Measurements from ENCODE around the gene ZDHHC7.
"Not testable (repeated sequence)": the region's sequence is repeated elsewhere in the genome, so short reads cannot be mapped to it uniquely, and the experiment has no call there.

The ZDHHC7 gene

DNA sequence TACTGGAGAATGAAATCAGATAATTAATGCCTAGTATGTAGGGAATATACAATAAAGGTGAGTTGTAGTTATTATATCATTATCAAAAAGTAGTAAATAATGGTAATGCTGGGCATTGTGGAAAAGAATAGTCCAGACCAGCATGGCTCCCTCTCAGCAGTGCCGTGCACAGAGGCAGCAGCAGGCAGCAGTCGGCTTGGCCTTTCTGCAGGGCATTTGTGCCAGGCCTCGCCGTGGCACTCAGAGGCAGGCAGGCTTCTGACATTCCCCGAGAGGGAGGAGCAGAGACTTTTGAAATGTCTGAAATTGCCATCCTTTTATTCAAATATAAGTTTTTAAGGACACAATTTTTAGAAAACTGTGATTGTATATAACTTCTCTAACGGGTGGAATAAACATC is 31.3 kb upstream of the ZDHHC7 start:
- no peak for DNase-seq (ENCODE audit: low read depth)

DNA sequence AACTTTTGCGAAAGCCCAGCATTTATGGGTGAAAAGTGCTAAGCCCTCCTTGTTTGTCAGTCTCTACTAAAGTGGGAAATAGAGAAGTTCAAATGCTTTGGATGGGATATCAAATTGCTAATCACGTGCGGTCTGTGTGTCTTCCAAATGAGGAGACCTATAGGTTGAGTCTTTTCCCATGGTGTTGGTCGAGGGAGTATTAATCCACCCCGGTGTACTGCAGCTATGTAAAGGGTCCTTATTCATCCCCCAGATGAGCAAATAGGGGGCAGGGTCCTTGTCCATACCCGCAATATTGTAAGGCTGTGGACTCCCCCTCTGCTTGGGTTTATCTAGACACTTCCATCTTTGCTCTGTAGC is 30.8 kb upstream of the ZDHHC7 start:
- no peak for DNase-seq (ENCODE audit: low read depth)

DNA sequence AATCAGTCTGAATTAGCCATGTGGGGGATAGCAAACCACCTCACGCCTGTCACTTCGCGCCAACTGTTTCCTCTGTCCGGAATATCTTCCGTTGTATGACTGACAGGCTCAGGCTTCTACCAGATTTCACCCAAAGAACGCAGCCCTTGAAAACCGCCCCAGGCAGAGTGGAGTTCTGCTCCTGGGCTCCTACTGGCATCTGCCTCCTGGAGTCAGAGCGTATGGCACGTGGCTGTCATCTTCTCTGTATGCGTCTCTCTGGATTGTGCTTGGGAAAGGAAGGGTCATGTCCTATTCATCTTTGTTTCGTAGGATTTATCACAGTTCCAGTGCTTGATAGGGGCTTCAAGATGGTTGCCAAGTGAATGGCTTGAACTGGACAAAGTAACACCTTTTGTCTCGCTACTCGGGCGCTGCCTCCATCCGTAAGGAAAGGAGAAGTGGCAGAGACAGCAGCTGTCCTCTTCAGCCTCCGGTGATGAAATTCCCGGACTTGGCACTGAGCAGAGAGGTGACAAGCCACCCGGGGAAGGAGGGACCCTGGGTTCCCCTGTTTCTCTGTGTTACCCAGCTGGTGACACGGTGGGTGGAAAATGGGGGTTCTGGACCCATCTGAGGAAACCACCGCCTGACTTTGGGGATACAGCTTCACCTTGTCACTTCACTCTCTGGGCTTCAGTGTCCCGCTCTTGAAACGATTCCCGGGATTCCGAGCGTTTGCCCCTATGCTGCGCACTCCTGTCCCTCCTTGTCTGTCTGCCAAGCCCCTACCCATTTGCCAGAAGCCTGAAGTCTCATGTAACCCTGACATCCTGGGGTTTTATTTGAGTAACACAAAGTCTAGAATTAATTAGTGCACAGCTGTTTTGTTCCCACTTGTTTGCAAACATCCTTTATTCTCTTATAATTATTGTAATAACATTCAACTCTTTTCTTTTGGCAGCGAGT is 30.2 kb upstream of the ZDHHC7 start:
- DNase-seq (ENCODE audit: low read depth): no peak

DNA sequence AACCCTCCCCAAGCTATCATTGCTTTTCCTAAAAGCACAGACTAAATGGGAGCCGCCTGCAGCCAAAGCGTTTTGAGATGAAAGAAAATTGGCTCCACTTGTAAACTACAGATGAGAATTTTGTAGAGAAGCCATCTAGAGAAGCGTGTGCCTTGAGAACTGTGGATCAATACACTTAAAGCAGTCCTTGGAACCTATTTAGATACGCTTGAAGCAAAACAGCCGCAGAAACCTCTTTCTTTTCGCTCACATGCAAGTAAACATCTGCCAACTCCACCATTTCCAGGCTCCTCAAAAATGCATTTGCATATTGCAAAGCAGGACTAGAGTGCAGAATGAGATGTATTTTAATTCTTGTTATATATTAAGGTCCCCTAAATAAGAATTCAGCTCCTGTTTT is 29.4 kb upstream of the ZDHHC7 start:
- no peak for DNase-seq (ENCODE audit: low read depth)

DNA sequence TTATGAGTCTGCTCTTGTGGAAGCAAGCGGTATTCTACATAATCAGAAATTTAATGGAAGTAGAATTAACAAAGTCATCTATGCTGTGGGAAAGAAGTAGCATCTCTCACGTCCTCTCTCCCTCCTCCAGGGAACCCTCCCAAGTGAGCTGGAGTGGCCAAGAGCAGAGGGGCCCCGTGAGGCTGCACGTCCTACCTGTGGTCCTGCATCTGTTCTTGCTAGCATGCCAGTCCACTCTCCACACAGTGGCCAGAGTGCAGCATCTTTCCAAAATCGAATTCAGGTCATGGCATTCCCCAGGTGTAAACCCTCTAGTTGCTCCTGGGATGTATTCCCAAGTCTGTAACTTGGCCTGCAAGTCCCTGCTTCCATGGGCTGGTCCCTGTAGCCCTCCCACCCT is 26.4 kb upstream of the ZDHHC7 start:
- DNase-seq (ENCODE audit: low read depth): no peak

DNA sequence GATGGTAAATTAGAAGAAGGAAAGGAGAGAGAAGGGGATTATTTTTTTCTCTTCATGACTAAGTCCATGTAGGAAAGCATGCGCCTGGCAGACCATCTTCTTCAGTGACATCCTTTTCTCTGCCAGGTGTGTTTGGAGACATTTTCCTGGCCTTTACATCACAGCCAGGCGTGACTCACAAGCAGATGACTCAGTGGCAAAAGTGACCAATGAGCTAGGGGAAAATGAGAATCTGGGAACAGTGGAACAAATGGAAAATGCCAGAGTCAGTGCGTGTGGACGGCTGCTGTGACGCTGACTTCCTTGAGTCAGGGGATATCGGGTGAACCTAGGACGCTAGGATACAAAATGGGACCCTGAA is 25.7 kb upstream of the ZDHHC7 start:
- no peak for DNase-seq (ENCODE audit: low read depth)

DNA sequence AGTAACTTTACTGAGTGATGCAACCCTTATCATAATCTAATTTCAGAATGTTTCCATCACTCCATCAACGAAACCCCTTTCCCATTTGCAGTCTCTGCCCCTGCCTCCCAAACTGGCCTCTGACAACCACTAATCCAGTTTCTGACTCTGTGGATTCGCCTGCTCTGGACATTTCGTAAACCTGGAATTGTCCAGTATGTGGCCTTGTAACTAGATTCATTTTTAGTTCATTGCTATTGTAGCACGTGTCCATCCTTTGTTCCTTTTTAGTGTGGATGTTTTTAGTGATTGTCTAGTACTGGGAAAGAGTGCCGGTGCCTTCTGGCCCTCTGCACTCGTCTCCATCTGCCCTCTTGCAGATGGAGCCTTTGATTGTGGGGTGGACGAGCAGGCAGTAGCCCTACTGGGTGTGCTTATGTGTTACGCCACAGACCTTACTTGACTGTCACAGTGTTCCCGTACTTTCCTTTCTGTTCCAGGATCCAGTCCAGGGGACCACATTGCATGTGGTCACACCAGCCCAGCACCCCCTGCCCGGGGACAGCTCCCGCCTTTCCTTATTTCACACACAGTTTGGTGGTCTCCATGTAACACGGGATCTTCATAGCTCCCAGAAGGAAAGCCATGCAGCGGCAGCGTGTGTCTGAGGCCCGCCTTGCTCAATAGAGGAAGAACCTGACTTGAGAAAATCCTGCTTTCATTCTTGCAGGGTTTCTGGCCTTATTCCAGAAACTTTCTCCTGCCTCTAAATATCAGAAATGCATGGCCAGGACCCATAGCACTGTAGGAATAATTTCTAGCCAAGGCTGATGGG is 25.1 kb upstream of the ZDHHC7 start:
- no peak for DNase-seq (ENCODE audit: low read depth)

DNA sequence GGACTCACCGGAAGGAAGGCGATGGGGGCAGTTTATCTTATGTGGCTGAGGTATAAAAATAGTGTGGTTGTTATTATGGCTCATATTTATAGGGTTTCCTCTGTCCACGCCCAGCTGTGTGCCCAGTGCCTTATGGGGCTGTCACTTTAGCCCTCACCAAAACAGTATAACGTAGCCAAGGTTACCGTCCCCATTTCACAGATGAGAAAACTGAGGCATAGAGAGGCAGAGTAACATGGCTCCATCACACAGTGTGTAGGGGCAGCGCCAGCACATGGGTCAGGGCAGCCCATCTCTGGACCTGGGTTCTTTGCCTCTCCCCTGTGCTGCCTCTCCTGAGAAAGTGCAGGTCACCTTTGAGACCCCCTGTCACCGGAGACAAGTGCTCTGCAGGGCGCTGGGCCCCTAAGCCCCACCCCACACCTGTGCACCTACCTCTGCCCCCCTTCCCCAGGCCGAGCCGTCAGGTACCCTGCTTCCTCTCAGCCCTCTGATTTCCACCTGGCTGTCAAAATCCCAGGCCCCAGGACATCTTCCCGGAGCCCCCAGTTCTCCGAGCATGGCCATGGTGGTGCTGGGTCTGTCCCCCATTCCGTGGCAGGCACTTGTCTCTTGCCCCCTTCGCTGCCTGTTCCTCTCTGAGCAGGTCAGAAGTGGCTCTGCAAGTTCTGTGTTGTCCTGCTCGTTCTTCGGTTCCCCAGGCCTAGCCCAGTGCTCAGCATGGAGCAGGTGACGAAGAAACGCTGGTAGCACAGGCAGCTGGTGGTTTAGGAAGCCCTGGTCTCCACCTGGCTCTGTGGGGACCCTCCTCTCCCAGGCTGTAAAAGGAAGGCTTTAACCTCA is 23.5 kb upstream of the ZDHHC7 start:
- DNase-seq (ENCODE audit: low read depth): no peak

DNA sequence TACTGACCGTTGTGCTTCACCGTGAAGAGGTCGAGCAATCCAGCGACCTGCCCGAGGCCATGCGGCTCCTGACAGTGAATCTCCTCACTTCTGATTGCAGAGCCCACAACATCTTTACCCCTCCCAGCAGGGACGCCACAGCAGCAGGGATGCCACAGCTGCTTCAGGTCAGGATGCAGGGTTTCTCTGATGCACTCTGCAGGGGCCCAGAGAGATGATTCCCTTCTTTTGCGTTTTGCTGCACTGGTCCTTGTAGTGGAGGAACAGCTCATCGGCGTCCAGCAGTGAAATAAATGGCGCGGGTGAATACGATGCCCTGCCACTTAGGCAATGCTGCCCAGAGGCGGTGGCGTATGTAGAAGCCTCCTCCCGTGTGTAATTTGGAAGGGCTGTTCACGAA is 21.8 kb upstream of the ZDHHC7 start:
- no peak for DNase-seq (ENCODE audit: low read depth)

DNA sequence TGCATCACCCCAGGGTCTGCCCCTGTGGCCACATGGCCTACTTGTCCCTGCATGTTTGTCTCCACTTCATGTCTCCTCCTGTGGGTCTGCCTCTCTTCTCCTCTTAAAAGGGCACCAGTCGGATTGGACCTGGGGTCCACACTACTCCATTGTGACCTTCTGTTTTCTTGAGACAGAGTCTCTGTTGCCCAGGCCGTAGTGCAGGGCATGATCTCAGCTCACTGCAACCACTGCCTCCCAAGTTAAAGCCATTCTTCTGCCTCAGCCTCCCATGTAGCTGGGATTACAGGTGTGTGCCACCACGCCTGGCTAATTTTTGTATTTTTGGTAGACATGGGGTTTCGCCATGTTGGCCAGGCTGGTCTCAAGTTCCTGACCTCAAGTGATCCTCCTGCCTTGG is 20.9 kb upstream of the ZDHHC7 start:
- not testable (repeated sequence) for DNase-seq (ENCODE audit: low read depth)

DNA sequence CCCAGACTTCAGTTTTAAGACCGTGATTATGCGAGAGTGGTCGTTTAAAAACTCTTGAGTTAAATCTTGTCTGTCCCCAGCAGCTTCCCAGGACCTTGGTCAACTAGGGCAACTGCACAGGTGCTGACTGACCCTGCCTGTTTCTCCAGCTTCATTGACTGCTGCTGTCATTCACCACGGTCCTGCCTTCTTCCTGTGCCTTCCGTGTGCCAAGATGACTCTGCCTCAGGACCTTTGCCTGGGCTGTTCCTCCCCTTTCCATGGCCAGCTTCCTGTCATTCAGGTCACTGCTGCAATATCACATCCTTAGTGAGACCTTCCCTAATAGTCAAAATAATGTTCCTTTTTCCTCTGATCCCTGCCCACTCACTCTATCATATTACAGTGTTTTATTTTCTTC is 20.1 kb upstream of the ZDHHC7 start:
- DNase-seq (ENCODE audit: low read depth): no peak

DNA sequence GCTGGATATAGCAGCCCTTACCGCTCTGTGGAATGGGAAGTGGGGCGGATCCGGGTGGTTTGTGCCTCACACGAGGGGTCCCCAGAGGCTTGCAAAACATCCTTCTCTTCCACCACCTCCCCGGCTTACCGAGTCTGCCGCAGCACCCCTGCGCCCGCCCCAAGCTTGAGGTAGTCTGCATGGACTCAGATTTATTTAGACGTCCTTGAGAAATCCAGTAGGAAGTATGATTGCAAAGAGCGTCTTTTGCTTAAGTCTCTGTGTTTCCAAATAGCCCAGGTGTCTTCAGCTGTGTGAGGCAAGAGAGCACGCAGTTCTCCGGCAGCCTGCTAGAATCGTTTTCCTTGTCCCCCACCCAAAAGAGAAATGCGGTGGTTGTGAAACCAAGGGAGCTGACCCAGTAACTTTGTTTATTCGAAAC is 18.7 kb upstream of the ZDHHC7 start:
- DNase-seq (ENCODE audit: low read depth): no peak

DNA sequence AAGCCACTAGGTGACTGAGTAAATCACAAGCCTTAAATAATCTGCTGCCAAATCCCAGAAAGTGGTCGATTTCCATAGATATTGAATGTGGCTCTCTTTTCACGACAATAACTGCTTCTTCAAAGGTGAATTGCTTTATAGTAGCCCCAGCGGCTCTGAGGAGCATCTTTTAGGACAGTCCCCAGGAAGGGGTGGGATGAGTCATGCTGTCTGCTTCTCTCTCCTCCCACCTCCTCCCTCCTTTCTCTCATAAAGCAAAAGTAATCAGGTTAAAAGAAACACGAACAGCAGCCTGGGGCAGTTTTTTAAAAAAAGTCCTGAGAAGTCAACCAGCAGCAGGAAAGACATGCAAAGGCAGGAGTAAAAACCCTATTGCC is 18.1 kb upstream of the ZDHHC7 start:
- peak; percentile 68 for DNase-seq (ENCODE audit: low read depth)

DNA sequence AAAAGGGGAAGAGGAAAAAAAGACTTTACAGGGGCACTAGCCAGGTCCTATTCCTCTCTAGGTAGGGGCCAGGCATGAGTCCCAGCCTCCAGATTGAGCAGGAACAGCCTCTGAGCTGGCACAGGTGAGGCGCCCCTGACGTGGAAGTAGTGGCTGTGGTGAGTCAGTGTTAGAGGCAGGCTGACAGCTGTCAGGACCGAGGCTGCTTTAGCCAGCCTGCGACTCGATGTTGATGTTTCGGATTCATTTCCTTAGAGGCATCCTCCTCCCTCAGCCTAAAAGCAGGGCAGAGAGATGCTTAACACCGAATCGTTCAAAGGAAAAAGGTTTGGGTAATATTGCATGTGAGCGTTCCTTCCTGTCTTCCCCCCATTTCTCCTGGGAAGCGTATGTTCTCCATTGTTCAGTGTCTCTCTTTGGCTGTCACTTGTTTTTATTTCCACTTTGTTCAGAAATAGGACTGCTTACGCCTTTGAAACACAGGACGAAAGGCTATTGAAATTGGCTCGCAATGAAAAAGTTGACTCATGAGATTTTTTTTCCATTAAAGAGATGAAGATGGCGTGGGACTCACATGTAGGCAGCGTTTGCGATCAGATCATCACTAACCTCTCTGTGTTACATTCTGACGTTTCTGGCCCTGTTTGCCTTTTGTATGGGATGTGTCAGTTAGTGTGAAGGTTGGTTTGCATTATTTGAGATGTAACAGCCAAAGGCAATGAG is 17.5 kb upstream of the ZDHHC7 start:
- peak; percentile 77 for DNase-seq (ENCODE audit: low read depth)

DNA sequence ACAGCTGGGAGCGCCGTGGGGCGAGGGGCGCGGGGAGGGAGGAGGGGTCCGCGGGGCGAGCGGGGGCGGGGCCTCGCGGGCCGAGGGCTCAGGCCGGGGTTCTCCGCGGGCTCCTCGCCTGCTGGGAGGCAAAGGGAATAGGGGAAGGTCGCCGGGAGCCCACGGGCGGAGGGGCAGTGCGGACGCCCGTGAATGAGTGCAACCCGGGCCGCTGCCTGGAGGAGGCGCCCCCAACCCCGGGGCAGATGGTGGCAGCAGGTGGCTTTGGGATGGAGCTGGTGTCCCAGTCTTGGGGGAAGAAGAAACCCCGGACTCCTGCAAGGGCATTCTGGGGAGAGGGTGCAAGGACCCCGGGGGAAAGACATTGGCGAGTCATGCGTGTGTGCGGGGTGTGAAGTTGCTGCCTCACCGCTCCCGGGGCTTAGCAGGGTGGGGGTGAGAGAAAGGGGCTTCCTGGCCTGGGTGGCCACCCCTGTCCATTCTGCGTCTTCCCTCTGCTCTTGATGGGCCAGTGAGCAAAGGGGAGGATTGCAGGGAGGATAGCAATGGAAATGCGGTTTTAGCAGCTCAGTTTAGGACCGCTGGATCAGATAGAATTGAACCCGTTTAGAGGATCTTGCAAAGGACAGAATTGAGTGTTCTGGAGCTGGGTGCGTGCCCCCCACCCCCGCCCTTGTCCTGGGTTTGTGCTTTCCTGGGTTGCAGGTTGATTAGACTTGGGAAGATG is 16.8 kb upstream of the ZDHHC7 start:
- DNase-seq (ENCODE audit: low read depth): no peak

DNA sequence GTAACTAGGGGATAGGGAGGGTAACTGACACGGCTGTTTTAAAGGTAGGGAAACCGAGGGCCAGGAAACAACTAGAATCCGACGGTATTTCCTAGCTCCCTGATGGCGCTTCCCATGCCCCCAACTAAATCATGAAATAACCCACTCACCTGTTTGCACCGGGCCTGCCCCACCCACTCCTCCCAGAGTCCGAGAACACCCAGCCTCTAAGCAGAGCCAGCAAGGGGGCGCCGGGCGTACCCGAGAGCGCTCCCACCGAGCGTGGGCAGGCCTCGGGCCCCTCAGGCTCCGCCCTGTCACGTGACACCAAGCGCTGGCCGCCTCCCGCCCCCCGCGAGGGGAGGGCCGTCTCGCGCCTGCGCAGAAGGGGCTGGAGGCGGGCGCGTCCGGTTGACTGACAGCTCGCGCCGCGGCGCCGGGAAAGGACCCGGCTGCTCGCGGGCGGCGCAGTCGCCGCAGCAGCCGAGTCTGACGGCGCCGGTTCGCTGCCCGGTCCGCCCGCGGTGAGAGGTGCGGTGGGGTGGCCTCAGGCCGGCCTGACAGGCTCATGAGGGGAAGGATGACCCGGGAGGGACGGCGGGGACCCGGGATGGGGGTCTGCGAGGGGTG is 16.1 kb upstream of the ZDHHC7 start, which contains the start of gene KIAA0513:
KIAA0513 (plus strand) TSS at position 447 of the 609 bp plus-strand sequence. CDS start 39,277 bp downstream, outside the sequence.
- DNase-seq (ENCODE audit: low read depth): peak; percentile 91

DNA sequence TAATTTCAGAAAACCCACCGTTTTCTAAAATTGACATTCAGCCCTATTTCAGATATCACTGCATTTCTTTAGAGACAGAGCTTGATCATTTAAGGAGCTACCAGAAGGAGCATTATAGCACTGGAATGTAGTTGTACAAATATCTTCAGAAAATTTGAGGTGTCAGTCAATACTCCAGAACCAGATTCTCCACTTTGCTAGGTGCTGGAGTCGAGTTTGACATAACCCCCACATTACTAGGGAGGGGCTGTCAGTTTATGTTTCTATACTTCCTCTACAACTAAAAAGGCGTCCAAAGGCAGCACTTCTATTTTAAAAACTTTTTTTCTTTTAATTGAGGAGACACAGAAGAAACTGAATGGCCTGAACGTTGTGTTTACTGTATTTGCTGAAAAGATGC is 15.4 kb upstream of the ZDHHC7 start:
- no peak for DNase-seq (ENCODE audit: low read depth)

DNA sequence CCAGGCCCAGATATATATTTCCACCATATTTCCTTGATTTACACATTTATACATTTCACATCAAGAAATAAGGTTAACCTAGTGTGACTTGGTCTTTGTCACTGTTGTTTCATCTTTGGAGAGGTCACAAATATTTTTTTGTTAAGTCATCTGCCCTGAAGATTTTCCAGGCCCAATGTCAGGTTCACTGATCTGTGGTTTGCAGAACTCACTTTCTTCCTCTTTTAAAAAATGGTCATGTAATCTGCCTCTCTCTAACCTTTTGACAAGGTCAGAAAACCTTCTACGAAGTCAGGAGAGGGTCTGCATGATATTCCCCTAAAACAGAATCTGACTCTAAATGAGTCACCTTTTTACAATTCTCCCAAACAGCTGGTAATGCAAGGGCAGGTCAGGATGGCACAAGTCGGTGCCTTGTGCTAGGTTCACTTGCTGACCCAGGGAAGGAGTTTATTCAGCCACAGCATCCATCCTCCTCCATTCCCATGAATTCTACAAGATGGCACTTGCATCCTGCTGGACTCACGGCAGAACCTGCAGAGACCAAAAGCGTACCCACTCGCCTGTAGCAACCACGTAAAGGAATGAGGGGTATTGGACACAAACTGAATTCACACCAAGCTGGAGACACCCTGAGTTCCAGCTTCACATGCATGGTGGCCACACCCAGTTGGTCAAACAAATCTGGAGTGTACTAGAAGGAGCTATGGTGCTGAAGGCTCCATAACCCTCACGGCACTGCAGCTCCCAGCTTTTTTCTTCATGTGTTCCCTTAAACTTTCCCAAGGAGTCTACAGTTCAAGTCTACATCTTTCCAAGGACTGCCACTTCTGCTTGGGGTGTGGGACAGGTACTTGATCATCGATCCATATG is 14.7 kb upstream of the ZDHHC7 start:
- no peak for DNase-seq (ENCODE audit: low read depth)

DNA sequence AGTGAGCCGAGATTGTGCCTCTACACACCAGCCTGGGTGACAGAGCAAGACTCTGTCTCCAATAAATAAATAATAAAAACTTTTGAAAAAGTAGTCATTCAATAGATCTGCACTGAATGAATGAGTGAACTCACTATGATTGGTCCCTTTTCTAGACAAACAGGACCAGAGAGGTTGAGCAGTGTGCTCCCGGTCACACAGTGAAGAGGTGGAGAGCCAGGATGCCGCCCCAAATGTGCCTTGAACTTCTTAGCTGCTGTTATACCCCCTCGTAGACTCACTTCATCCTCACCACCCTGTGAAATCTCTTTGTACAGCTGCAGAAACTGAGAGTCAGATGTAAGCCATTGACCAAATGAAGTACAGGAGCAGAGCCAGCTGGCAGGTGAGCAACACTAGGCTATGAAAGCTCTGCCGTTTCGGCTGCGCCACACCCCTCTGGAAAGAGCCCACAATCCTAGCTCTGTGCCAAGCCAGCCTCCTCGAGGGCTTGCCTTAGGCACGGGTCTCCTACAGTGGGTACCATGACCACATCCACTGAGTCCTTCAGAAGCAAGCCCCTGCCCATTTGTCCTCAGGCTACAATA is 8.4 kb upstream of the ZDHHC7 start:
- DNase-seq (ENCODE audit: low read depth): no peak
